ENCODE results near the gene NAP1L4.

The NAP1L4 gene

GRCh38 chr11:2904153-2905052 lies 87.7 kb downstream of the NAP1L4 start:
- no peak for DNase-seq

GRCh38 chr11:2903672-2904011 lies 88.5 kb downstream of the NAP1L4 start:
- no peak for DNase-seq

GRCh38 chr11:2902784-2903671 lies 89.1 kb downstream of the NAP1L4 start:
- no peak for DNase-seq

- peak in 11 of 14 donors; percentile 18 to 82 (median 59) for DNase-seq
Measured at GRCh38 chr11:2901854-2902783, 90.0 kb downstream of the NAP1L4 start.

- no peak for DNase-seq
Measured at GRCh38 chr11:2901196-2901796, 90.8 kb downstream of the NAP1L4 start.

GRCh38 chr11:2899080-2899783 lies 92.9 kb downstream of the NAP1L4 start:
- no peak for DNase-seq

- peak in 1 of 14 donors; percentile 38 for DNase-seq
Measured at GRCh38 chr11:2898366-2899079, 93.6 kb downstream of the NAP1L4 start.

- no peak for DNase-seq
Measured at GRCh38 chr11:2897048-2897447, 95.1 kb downstream of the NAP1L4 start.

GRCh38 chr11:2896047-2896446 lies 96.1 kb downstream of the NAP1L4 start:
- no peak for DNase-seq

Data from C1 segment of cervical spinal cord (tissue), 14 donors.